Ishikawa (cell line): Measurements from ENCODE around the gene LFNG.

ENCODE experiments used
- CEBPB ChIP-seq: IDR thresholded peaks from 2 replicates; pipeline ENCODE4 v1.6.1; 2012
- CREB1 ChIP-seq: IDR thresholded peaks from 2 replicates; pipeline ENCODE4 v1.6.1; 2012; ENCODE audit warnings: low read depth
- EGR1 ChIP-seq: IDR thresholded peaks from 2 replicates; pipeline ENCODE4 v1.6.1; 2012
- EP300 ChIP-seq: IDR thresholded peaks from 2 replicates; pipeline ENCODE4 v1.6.1; 2012; ENCODE audit warnings: borderline replicate concordance
- FOXM1 ChIP-seq: IDR thresholded peaks from 2 replicates; pipeline ENCODE4 v1.6.1; 2012; ENCODE audit warnings: low read depth, borderline replicate concordance
- NFIC ChIP-seq: IDR thresholded peaks from 2 replicates; pipeline ENCODE4 v1.6.1; 2012
- RAD21 ChIP-seq: IDR thresholded peaks from 2 replicates; pipeline ENCODE4 v1.6.1; 2012; ENCODE audit warnings: low read depth
- TAF1 ChIP-seq: IDR thresholded peaks from 2 replicates; pipeline ENCODE4 v1.6.1; 2012; ENCODE audit warnings: low read depth, mild to moderate bottlenecking
- TCF12 ChIP-seq: IDR thresholded peaks from 2 replicates; pipeline ENCODE4 v1.6.1; 2012; ENCODE audit warnings: low read depth
- TEAD4 ChIP-seq: IDR thresholded peaks from 2 replicates; pipeline ENCODE4 v1.6.1; 2012
- YY1 ChIP-seq: IDR thresholded peaks from 2 replicates; pipeline ENCODE4 v1.6.1; 2012; ENCODE audit warnings: low read depth
- ZBTB7A ChIP-seq: IDR thresholded peaks from 2 replicates; pipeline ENCODE4 v1.6.1; 2012; ENCODE audit warnings: low read depth
- TF ChIP-seq, protein P1 (sequence below): IDR thresholded peaks from 2 replicates; pipeline ENCODE4 v1.6.1; 2012
- TF ChIP-seq, protein P2 (sequence below): IDR thresholded peaks from 2 replicates; pipeline ENCODE4 v1.6.1; 2012; ENCODE audit warnings: low read depth, mild to moderate bottlenecking
- TF ChIP-seq, protein P3 (sequence below): IDR thresholded peaks from 2 replicates; pipeline ENCODE4 v1.6.1; 2012

Gene LFNG

DNA sequence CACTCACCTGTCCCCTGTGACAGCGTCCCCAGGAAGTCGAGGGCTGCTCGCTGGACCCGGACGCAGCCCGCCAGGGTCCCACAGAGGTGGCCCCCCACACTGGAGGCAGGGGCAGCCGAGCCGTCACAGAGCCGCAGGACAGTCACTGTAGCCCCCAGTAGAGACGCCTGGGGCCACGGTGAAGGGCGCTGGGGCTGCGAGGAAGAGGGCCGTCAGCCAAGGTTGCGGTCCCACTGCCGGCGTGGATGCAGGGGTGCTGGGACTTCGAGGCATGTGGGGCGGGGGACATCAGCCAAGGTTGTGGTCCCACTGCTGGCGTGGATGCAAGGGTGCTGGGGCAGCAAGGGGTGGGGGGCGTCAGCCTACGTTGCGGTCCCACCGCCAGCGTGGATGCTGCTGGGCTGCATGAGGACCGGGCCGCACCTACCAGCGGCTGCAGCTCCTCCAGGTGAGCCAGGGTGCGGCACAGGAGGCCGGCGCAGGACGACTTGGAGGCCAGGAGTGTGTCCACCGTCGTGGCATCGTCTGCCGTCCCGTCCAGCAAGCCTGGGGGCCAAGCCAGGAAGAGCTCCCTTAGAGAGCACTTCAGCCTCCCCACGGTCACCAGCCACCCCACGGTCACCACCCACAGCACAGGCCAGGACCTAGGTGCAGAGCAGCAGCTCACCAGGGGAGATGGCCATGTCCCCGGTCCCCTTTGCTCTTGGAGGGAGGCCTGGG lies 21.9 kb downstream of the LFNG start:
- TF ChIP-seq YY1 (no peak), TAF1 (no peak), TEAD4 (no peak), EGR1 (no peak), EP300 (no peak), CEBPB (no peak)
- TF ChIP-seq, protein P1, sequence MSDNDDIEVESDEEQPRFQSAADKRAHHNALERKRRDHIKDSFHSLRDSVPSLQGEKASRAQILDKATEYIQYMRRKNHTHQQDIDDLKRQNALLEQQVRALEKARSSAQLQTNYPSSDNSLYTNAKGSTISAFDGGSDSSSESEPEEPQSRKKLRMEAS, result no peak
- TF ChIP-seq, protein P2, sequence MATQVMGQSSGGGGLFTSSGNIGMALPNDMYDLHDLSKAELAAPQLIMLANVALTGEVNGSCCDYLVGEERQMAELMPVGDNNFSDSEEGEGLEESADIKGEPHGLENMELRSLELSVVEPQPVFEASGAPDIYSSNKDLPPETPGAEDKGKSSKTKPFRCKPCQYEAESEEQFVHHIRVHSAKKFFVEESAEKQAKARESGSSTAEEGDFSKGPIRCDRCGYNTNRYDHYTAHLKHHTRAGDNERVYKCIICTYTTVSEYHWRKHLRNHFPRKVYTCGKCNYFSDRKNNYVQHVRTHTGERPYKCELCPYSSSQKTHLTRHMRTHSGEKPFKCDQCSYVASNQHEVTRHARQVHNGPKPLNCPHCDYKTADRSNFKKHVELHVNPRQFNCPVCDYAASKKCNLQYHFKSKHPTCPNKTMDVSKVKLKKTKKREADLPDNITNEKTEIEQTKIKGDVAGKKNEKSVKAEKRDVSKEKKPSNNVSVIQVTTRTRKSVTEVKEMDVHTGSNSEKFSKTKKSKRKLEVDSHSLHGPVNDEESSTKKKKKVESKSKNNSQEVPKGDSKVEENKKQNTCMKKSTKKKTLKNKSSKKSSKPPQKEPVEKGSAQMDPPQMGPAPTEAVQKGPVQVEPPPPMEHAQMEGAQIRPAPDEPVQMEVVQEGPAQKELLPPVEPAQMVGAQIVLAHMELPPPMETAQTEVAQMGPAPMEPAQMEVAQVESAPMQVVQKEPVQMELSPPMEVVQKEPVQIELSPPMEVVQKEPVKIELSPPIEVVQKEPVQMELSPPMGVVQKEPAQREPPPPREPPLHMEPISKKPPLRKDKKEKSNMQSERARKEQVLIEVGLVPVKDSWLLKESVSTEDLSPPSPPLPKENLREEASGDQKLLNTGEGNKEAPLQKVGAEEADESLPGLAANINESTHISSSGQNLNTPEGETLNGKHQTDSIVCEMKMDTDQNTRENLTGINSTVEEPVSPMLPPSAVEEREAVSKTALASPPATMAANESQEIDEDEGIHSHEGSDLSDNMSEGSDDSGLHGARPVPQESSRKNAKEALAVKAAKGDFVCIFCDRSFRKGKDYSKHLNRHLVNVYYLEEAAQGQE, result no peak

DNA sequence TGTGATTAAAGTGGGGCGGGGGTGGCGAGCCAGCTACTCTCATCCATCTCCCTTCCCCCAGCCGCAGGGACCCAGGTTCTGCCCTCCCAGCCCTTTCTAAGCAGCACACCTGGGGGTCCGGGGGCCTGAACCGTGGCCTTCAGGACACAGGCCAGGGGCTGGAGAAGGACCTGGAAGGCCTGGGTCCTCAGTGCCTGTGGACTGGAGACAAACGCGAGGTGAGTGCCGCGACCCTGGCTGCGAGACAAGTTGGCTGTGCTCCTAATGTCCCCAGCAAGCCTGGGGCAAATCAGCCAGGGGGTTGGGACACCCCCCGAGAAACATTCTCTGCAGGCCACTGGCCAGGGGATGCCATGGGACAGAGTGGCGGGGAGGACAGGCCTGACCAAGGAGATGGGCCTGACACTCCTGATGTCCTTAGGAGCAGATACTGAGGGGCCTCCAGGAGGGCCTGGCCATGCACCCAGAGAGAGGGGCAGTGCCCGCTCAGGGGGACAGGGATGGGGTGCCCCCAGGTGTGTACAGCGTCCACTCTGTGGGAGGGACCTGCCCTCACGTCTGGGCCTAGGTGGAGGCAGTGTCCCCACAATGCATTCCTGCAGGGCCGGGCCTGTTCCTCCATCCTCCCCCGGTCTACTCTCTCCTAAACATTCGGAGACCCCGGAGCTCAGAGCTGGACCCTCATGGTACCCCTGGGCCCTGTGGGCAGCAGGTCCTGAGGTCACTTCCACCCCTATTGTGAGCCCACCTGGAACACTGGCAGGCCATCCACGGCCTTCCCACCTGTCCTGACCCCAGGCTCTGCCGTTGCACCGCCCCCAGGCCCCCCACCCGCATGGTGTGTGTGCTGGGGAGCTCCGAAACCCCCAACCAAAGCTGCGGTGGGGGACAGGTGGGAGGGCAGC lies 22.7 kb downstream of the LFNG start:
- TF ChIP-seq YY1 (no peak), TEAD4 (no peak), RAD21 (no peak), CEBPB (no peak), TCF12 (no peak), CREB1 (no peak), EGR1 (no peak), FOXM1 (no peak), ZBTB7A (no peak), TAF1 (no peak), EP300 (no peak), NFIC (no peak)
- TF ChIP-seq, protein P1, result no peak
- TF ChIP-seq, protein P2, result no peak
- TF ChIP-seq, protein P3, sequence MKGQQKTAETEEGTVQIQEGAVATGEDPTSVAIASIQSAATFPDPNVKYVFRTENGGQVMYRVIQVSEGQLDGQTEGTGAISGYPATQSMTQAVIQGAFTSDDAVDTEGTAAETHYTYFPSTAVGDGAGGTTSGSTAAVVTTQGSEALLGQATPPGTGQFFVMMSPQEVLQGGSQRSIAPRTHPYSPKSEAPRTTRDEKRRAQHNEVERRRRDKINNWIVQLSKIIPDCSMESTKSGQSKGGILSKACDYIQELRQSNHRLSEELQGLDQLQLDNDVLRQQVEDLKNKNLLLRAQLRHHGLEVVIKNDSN, result no peak

DNA sequence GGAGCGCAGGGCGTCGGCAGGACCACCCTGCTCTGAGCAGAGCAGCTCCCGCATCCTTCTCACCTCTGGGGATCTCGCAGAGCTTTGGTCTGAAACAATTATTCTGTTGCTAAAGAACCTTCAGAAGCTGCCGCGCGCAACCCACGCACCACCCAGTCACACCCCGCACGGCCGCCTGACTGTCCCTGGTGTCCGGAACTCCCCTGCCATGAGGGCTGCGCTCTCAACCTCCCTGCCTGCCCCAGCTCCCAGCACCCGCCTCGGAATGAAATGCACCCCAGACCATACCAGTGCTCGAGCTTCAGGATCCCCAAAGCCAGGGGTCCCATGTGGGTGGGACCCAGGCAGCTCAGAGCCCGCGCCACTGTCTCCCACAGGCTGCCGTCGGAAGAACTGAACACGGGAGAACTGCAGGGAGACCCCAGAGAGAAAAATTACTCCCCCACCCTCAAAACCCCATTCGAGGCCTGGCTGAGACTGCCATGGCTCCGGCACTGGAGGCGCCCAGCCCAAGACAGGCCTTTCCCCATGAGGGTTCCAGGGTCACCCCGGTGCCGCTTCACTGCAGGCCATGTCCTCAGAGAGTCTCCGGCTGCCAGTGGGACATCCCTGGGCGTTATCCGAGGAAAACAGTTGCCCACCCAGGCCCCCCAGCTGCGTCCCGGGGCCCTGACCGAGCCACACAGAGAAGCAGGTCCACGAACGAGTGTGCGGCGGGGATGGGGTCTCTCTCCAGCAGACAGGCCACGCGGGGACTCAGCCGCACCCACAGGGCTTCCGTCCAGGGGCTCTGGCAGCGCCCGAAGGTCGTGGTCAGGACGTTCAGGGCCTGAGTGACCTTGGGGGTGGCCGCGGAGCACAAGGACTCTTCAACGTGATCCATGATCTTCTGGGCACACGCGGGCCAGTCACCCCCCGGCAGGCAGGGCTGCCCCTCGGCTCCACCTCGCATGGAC lies 23.6 kb downstream of the LFNG start:
- TF ChIP-seq TEAD4 (no peak), EGR1 (no peak), FOXM1 (no peak), ZBTB7A (no peak), RAD21 (no peak), CEBPB (no peak), TCF12 (no peak), EP300 (no peak), NFIC (no peak), YY1 (no peak), CREB1 (no peak), TAF1 (no peak)
- TF ChIP-seq, protein P1, result no peak
- TF ChIP-seq, protein P2, result no peak
- TF ChIP-seq, protein P3, result no peak
